ENCODE measurements around the gene CACNA2D1. TPM values are rescaled to one million over a fixed set of nuclear protein-coding genes. Genes with fewer than 3 reads are reported as not detected.

The CACNA2D1 gene
- total RNA-seq, 1 experiment from 2014 or later, result 0.77 TPM

DNA sequence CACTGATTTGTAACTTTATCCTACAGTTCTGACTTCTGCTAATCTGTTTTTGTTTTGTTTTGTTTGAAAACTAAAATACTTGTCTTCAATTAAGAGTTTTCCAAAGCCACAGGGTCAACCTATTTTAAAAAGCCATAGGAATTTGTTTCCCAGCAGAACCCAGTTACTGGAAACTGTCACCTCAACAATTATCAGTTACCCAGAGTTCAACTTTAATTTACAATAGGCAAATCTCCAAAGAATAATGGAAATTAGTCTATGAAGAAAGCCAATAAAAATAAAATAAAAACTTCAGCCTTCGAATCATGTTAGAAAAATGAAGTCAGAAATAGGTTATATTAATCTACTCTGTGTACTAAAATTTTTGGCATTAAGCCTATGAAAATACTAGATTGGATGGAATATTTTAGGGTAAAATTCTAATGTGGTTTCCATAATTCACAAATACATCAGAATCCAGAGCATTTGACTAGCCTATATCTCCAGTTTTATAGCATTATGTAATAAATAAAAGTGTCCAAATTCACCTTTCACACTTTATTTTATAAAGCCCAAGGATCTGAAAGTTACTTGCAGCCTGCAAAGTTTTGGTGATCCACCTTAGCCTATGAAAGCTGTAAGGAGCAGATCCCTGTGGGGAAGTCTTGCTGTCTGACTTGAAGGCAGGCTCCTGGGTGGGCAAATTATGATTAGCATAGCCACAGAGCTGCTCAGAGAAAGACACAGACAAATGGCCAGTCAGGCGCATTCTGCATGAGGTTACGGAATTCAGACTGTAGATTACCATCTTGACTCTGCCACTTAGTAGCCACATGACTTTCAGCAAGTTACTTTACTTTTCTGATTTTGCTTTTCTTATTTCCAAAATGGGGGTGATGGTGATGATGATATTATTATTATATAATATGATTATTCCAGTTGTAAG, 423.8 kb downstream of the CACNA2D1 start:
- H3K27ac ChIP-seq (ENCODE audit: low read length), result no peak overlapping the region

DNA sequence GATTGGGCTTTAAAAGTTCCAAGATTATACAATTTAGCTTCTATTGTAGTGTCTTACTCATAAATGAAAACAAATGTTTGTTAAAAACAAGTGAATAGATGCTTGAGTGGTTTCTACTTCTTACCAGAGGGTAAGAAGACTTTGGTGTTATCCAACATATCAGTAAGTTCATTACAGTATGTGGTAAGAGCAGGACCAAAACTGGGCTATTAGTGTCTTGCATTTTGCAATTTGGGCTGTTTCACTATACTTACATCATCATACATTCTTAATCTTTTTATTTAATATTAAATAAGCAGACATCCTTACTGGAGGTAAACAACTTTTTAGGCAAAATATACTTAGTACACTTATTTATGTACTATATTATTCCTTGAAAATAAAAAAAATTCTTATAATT, 425.4 kb downstream of the CACNA2D1 start:
- Histone ChIP-seq H3K9me2 (replicated peaks; ENCODE audit: low read length) (no peaks in the 10 kb centered on the region), H3K9me3 (ENCODE audit: low read length) (no peaks in the 10 kb centered on the region), H4K20me1 (ENCODE audit: low read length) (no peaks in the 10 kb centered on the region), H3K79me2 (ENCODE audit: low read length) (no peaks in the 10 kb centered on the region), H3F3A (ENCODE audit: low read length, unreplicated experiment) (no peaks in the 10 kb centered on the region), H3K36me3 (ENCODE audit: low read depth, low read length) (no peaks in the 10 kb centered on the region), H3K4me2 (ENCODE audit: low read length) (no peak overlapping the region), H3K9ac (ENCODE audit: low read length) (no peak overlapping the region), H3K4me1 (ENCODE audit: insufficient read depth, low read length) (peaks cover 13% of the 10 kb centered on the region), H3K27ac (ENCODE audit: low read length) (no peak overlapping the region), H3K4me3 (ENCODE audit: low read length) (no peak overlapping the region), H3K27me3 (ENCODE audit: low read length) (no peaks in the 10 kb centered on the region), H2AFZ (ENCODE audit: low read length) (no peak overlapping the region)
- TF ChIP-seq EZH2phosphoT487 (IDR thresholded peaks at IDR 0.05; ENCODE audit: borderline replicate concordance, low read length) (no peak), CTCF (conservative IDR thresholded peaks at IDR 0.05; ENCODE audit: low read depth, low read length) (no peak), EZH2 (IDR thresholded peaks at IDR 0.05; ENCODE audit: low read length, unreplicated experiment) (no peak)
- CTCF ChIA-PET, result no interaction called here
- no TSS peak for BruUV-seq (replicated peaks)
- POLR2A ChIA-PET (ENCODE audit: unreplicated experiment), result no interaction called here
- ATAC-seq (no peak), DNase-seq (no peak)
- intact Hi-C loops (cut with micrococcal nuclease), result loop anchor here (5.0 kb wide), 2 partner anchors 241 to 401 kb away; no protein-coding TSS in a partner anchor

More for the DNA sequence above, 423.8 kb downstream of the CACNA2D1 start:
- intact Hi-C loops (cut with micrococcal nuclease), result loop anchor here (5.0 kb wide), 2 partner anchors 243 to 403 kb away; no protein-coding TSS in a partner anchor
- Histone ChIP-seq H3K4me1 (ENCODE audit: insufficient read depth, low read length) (peaks cover 7% of the 10 kb centered on the region), H3K9me2 (replicated peaks; ENCODE audit: low read length) (no peaks in the 10 kb centered on the region), H3K9ac (ENCODE audit: low read length) (no peak overlapping the region), H3K36me3 (ENCODE audit: low read depth, low read length) (no peaks in the 10 kb centered on the region), H3K79me2 (ENCODE audit: low read length) (no peaks in the 10 kb centered on the region), H3K27me3 (ENCODE audit: low read length) (no peaks in the 10 kb centered on the region; the same call in 1 of the 2 replicates), H3K4me3 (ENCODE audit: low read length) (no peak overlapping the region), H2AFZ (ENCODE audit: low read length) (no peak overlapping the region), H3K4me2 (ENCODE audit: low read length) (no peak overlapping the region), H4K20me1 (ENCODE audit: low read length) (no peaks in the 10 kb centered on the region), H3F3A (ENCODE audit: low read length, unreplicated experiment) (no peaks in the 10 kb centered on the region), H3K9me3 (ENCODE audit: low read length) (no peaks in the 10 kb centered on the region)
- DNase-seq (no peak), ATAC-seq (no peak)
- no peak for TF ChIP-seq EZH2 (IDR thresholded peaks at IDR 0.05; ENCODE audit: low read length, unreplicated experiment)
- no peak for TF ChIP-seq CTCF (conservative IDR thresholded peaks at IDR 0.05; ENCODE audit: low read depth, low read length)
- no peak for TF ChIP-seq EZH2phosphoT487 (IDR thresholded peaks at IDR 0.05; ENCODE audit: borderline replicate concordance, low read length)
- ChIA-PET CTCF (no interaction called here), POLR2A (ENCODE audit: unreplicated experiment) (no interaction called here)
- BruUV-seq (replicated peaks), result no TSS peak

Data from PC-3 (cell line).